Ovary (tissue), 9 donors: Measurements from ENCODE around the gene ITGB2. TPM values are rescaled to one million over a fixed set of nuclear protein-coding genes. Genes with fewer than 3 reads are reported as not detected.

Source experiments
- DNase-seq, 5 donors: peaks; one replicate each; pipeline ENCODE4 v3.0.0-alpha.2; 2019 to 2020
- H3K27ac ChIP-seq, 2 donors: fragments of 200-600 bp; one replicate each; pipeline versions ENCODE4 v1.5.1 to v1.8.0; 2019 to 2022
- H3K27me3 ChIP-seq: fragments of 200-600 bp; one replicate; pipeline ENCODE4 v1.8.0; 2022
- H3K36me3 ChIP-seq: fragments of 200-600 bp; sonication (generic); one replicate; pipeline ENCODE4 v1.5.1; 2019
- H3K4me1 ChIP-seq: one replicate; pipeline ENCODE4 v1.8.1; 2013; ENCODE audit warnings: mild to moderate bottlenecking, moderate library complexity; ENCODE audit not compliant: insufficient read depth
- H3K4me3 ChIP-seq: fragments of 200-600 bp; sonication (generic); one replicate; pipeline ENCODE4 v1.5.1; 2017
- H3K9me3 ChIP-seq, 2 donors: fragments of 200-600 bp in 1 of 2; sonication (generic) in 1 of 2; one replicate each; pipeline versions ENCODE4 v1.5.1 to v1.8.1; 2013 to 2019; ENCODE audit warnings: mild to moderate bottlenecking in 1 of 2, moderate library complexity in 1 of 2
- EP300 ChIP-seq: sonication (generic); formaldehyde crosslinking; IDR thresholded peaks from one replicate; pipeline ENCODE4 v1.6.1; 2017; ENCODE audit warnings: antibody characterized with exemption
- POLR2A ChIP-seq: fragments of 450-650 bp; IDR thresholded peaks from one replicate; pipeline ENCODE4 v1.6.1; 2017; ENCODE audit warnings: antibody characterized with exemption, mild to moderate bottlenecking, moderate library complexity
- WGBS, 3 donors: extraction: QIAGEN DNeasy Blood & Tissue Kit in 1 of 3; methylation state at CpG; one replicate each; pipeline versions ENCODE4 v1.1.5 to v1.1.7; 2013 to 2017; 5-methylcytosine and 5-hydroxymethylcytosine counted together
- intact Hi-C, 4 donors: fragments of 100-400 bp; cut with DNase I; formaldehyde crosslinking; loops; one replicate each; pipeline versions ENCODE4 v1.11.0 to v1.15.1; 2022 to 2023
- polyA plus RNA-seq, 2 donors: library from polyadenylated mRNA; stranded (reverse); fragments of 200-250 nt in 1 of 2; fragments of 350-450 nt in 1 of 2; fragmentation: Illumina TruSeq in 1 of 2; extraction: RNeasy Lipid Tissue Mini Kit (QIAGEN cat#74804) in 1 of 2; gene quantifications; one replicate each; pipeline ENCODE4 v1.2.3, GENCODE V29; 2013 to 2014
- total RNA-seq, 7 donors: library from RNA; depleted of rRNA in 2 of 7; stranded (reverse); fragments of >200 nt in 2 of 7; fragmentation: NEBNext Ultra II Directional in 3 of 7; extraction: Animal tissue kit (Norgen Biotek cat#: 25700) in 3 of 7; gene quantifications; one replicate each; pipeline versions ENCODE4 v1.1.0 to v1.2.4, GENCODE V29; 2016 to 2023
- TF ChIP-seq, protein P1 (sequence below), 3 donors: fragments of 450-650 bp in 2 of 3; fragments of 200-600 bp in 1 of 3; IDR thresholded peaks; one replicate each; pipeline versions ENCODE4 v1.5.1 to v1.8.0; 2016 to 2022; ENCODE audit warnings: antibody characterized with exemption in 3 of 3, mild to moderate bottlenecking in 1 of 3
- donor health status: DM: no; HTN: no; CAD: no; lungs with moderate emphysema.
- donor health status: DM: no; HTN: no; CAD: no.
- donor health status: Bipolar disorder and iron deficiency.
- donor health status: DM: yes; HTN: yes; CAD: no.
- donor health status: DM: no; HTN: no; CAD: no.
- donor health status: DM: yes; HTN: yes; CAD: no.

The ITGB2 gene
- total and polyA plus RNA-seq, 9 donors = 9.6 to 58.3 (median 17.6) TPM

DNA sequence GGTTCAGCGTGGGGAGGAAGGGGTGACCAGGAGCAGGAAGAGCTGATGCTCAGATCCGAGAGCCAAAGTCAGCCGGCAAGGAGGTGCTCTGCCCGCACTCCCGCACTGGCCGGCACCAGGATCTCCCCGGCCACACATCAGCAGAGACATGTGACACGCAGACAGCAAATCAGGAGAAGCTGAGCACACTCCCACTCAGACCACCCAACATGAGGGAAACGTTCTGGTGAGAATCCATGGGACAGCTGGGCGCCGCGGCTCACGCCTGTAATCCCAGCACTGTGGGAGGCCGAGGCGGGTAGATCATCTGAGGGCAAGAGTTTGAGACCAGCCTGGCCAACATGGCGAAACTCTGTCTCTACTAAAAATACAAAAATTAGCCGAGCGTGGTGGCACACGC is 28.6 kb downstream of the ITGB2 start:
- H3K27ac ChIP-seq = no peak overlapping the region
- no peaks in the 10 kb centered on the region for H3K9me3 ChIP-seq
- TF ChIP-seq POLR2A (no peak), EP300 (no peak)
- TF ChIP-seq, protein P1, sequence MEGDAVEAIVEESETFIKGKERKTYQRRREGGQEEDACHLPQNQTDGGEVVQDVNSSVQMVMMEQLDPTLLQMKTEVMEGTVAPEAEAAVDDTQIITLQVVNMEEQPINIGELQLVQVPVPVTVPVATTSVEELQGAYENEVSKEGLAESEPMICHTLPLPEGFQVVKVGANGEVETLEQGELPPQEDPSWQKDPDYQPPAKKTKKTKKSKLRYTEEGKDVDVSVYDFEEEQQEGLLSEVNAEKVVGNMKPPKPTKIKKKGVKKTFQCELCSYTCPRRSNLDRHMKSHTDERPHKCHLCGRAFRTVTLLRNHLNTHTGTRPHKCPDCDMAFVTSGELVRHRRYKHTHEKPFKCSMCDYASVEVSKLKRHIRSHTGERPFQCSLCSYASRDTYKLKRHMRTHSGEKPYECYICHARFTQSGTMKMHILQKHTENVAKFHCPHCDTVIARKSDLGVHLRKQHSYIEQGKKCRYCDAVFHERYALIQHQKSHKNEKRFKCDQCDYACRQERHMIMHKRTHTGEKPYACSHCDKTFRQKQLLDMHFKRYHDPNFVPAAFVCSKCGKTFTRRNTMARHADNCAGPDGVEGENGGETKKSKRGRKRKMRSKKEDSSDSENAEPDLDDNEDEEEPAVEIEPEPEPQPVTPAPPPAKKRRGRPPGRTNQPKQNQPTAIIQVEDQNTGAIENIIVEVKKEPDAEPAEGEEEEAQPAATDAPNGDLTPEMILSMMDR (IDR thresholded peaks at IDR 0.05) = no peak
- H3K4me1 ChIP-seq = no peaks in the 10 kb centered on the region
- H3K36me3 ChIP-seq = no peaks in the 10 kb centered on the region
- no peak for DNase-seq
- no peaks in the 10 kb centered on the region for H3K27me3 ChIP-seq
- WGBS, 3 donors = 29 to 45% (median 38%) methylated on average over 18 to 19 of the region's 19 CpGs
- intact Hi-C loops = no loop called here
- no peak overlapping the region for H3K4me3 ChIP-seq

DNA sequence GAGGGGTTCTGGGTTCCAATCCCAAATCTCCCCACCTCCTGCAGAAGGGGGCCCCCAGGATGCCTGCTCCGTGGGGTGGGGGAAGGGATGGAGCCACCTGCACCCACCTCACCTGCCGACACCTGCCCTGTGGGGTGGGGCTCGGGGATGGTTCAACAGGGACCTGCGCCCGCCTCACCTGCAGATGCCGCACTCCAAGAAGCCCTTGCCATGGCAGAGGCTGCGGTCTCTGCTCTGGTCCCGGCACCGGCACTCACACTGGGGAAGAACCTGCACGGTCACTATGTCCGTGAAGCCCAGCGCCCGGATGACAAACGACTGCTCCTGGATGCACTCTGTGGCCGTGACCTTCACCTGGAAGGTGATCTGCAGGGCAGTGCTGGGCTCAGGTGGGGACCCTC is 29.1 kb downstream of the ITGB2 start:
- Histone ChIP-seq H3K4me3 (no peak overlapping the region), H3K4me1 (no peaks in the 10 kb centered on the region), H3K36me3 (no peaks in the 10 kb centered on the region), H3K27ac (no peak overlapping the region), H3K9me3 (no peaks in the 10 kb centered on the region), H3K27me3 (no peaks in the 10 kb centered on the region)
- DNase-seq = no peak
- TF ChIP-seq POLR2A = no peak
- TF ChIP-seq EP300 = no peak
- TF ChIP-seq, protein P1 (IDR thresholded peaks at IDR 0.05) = no peak
- intact Hi-C loops = no loop called here
- 72 to 81% (median 79%) methylated on average over 11 to 15 of the region's 15 CpGs for WGBS, 3 donors

DNA sequence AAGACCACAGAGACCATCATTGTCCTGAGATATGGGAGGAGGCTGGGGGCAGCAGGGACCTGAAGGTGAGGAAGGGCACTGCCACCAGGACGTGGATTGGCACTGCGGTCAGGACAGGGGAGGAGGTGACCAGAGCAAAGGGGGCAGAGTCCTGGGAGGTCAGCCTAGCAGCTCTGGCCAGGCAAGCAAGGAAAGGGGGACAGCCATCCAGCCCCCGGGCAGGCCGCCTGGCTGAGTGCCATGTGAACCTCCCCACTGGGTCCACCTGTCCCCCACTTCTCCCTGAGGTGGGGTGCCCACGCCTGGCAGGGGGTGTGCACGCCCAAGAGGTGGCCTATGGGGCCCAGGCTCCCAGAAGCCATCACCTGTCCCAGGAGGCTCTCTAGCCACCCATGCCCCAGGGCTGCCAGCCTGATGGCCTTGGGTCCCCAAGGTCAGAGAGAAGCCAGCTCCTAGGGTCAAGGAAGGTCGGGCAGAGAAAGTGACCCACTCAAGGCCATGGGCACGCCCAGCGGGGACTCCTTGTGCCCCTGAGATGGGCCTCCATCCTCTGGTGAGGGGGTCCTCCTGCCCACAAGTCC is 29.6 kb downstream of the ITGB2 start:
- 75 to 83% (median 80%) methylated on average over 9 of the region's 9 CpGs for WGBS, 3 donors
- intact Hi-C loops = no loop called here
- DNase-seq = no peak

DNA sequence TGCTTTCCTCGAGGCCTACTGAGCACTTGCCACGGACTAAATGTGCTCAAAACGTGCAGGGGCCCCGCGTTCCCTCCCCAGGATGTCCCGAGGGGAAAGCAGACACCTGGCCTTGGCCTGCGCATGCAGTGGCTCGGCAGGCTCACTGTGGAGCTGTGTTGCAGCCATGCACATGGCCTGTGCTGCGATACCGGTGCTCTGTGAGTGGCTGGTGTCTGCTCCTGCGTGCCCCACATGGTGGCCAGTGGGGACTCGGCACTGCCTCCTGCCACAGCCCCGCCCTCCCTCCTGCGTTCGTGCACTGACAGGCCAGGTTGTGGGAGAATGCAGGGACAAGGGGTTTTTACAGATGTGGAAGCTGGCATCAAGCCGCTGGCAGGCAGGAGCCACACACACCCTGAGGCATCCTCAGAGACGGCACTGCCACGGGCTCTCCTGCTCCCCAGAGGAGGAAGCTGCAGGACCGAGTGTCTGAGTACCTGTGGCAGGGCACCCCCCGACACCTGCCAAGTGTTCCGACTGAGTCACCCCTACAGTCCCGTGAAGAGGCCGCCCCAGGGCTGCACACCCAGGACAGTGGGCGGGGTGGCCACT is 30.3 kb downstream of the ITGB2 start:
- Histone ChIP-seq H3K27ac (no peak overlapping the region), H3K27me3 (no peaks in the 10 kb centered on the region), H3K4me1 (no peaks in the 10 kb centered on the region), H3K4me3 (no peak overlapping the region), H3K36me3 (no peaks in the 10 kb centered on the region), H3K9me3 (no peaks in the 10 kb centered on the region)
- intact Hi-C loops = no loop called here
- WGBS, 3 donors = 69 to 78% (median 70%) methylated on average over 20 to 24 of the region's 24 CpGs
- no peak for TF ChIP-seq POLR2A
- TF ChIP-seq, protein P1 (IDR thresholded peaks at IDR 0.05) = no peak
- no peak for TF ChIP-seq EP300
- no peak for DNase-seq

More for the DNA sequence above, 29.6 kb downstream of the ITGB2 start:
- Histone ChIP-seq H3K9me3 (no peaks in the 10 kb centered on the region), H3K27ac (no peak overlapping the region), H3K4me3 (no peak overlapping the region), H3K4me1 (no peaks in the 10 kb centered on the region), H3K36me3 (no peaks in the 10 kb centered on the region), H3K27me3 (no peaks in the 10 kb centered on the region)
- TF ChIP-seq EP300 (no peak), POLR2A (no peak)
- TF ChIP-seq, protein P1 (IDR thresholded peaks at IDR 0.05) = no peak
